CMK (cell line): Measurements from ENCODE around the gene YJEFN3.

Experiments used
- DNase-seq: peaks from one replicate; pipeline ENCODE4 v3.0.0-alpha.2; 2010; ENCODE audit warnings: low read depth

YJEFN3 gene, protein sequence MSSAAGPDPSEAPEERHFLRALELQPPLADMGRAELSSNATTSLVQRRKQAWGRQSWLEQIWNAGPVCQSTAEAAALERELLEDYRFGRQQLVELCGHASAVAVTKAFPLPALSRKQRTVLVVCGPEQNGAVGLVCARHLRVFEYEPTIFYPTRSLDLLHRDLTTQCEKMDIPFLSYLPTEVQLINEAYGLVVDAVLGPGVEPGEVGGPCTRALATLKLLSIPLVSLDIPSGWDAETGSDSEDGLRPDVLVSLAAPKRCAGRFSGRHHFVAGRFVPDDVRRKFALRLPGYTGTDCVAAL

DNA sequence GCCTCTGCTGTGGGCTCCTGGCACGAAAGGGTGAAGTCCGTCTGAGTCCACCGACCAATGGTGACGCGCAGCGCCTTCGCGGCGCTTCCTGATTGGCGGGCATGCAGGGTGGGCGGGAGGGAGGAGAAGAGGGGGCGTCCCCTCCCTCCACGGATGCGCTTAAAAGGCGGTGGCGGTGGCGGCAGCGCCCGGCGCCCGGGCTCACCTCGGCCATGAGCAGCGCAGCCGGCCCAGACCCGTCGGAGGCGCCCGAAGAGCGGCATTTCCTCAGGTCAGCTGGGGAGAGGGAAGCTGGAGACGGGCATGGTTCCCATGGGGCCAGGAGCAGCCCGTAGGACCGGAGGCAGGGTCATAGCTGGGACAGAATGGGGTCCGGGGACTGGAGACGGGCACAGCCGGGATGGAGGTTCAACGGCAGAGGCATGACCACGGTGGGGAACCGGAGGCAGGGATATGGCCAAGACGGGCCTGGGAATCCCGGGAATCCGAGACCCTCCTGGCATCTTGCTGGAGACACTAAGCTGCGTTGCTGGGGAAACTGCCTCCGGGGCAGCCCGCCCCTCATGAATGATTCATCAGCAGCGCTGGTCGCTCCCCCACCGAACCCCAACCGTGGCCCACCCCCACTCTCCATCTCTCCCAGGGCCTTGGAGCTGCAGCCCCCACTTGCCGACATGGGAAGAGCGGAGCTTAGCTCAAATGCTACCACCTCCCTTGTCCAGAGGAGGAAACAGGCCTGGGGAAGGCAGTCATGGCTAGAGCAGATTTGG is at the start of gene YJEFN3:
Gene YJEFN3, plus strand, starts transcription at position 191 of the 770 bp plus-strand sequence. Its CDS starts 22 bp downstream, at position 213.
- no peak for DNase-seq

DNA sequence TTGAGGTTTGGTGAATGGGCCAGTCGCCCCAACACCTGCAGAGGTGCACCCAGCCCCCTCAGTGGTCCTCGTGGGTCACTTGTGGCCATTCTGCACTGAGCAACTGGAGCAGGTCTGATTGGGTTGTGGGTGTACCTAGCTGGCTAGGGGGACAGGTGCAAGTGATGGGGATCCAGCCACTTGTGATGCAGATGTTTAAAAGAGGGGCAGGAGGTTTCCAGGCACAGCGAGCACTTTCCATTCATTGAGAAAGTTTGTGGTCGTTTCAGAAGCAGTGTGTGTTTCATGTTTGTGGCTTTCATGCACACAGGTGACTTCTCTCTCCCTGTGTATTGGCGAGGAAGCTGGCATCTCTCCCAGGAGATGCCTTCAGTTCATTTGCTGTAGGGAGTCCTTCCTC is 48.0 kb upstream of the YJEFN3 start:
- no peak for DNase-seq

DNA sequence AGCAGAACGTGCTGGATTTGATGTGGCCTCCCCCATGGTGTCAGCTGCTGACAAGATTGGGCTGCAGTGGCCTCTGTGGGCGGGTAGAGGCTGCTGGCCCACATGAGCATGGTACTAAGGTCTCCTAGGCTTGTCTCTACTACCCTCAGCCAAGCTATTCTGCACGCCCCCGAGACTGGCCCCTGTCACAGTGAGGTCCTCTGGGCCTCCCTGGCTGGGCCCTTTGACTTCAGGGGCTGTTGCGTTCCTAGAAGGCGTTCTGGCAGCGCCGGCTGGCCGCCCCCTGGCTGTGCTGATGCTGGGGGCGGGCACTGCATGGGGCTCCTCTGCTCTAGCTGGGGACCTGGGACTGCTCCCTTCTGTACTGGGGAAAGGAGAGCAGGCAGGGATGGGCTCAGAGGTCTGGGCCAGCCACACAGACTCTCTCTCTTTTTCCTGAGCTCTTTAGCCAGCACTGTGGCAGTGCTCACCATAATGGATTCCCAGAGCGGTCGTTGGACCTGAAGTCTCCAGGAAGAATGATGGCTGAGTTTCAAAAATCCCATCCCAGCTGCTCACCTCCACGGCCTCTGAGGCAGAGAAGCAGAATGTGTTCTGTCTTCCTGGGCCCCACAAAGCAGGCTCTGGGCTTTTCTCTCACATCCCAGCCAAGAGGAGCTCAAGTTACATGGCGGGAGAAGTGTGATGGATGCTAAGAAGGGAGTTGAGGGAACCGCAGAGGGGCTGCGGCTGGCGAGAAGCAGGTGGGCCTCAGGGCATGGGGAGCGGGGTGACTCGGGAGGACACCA is 45.7 kb upstream of the YJEFN3 start:
- DNase-seq = no peak

DNA sequence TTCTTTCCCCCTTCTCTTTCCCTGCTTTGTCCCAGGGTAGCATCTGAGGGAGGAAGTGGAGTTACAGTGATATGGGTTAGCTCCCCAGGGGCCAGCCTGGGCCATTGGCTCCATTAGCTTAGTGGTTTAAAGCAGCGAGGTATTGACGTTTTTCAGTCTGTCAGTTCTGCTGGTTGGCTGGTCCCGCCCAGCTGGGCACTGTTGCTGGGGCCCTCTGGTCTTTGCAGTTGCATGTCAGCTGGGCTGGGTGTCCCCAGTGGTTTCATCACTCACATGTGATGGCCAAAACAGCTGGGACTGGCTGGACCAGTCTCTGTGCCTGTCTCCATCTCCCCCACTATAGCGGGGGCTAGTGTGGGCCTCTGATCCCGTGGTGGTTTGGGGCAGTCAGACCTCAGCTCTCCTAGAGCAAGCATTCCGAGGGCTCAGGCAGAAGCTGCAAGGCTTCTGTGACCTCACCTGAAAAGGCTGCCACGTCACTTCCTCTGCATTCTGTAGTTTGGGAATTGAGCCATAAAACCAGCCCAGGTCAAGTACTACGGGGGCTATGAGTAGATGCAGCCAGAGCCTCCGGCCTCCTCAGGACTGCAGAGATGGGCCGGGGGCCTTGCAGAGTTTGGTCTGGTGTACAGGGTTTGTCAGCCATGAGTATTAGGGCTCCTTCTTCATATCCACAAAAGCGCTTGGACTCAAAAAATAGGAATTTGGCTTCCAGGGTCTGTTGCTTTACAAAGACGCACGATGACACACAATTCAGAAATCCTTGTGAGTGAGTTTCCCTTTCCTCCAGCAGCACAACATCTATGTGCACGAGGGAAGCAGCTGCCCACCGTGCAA is 43.3 kb upstream of the YJEFN3 start:
- no peak for DNase-seq

DNA sequence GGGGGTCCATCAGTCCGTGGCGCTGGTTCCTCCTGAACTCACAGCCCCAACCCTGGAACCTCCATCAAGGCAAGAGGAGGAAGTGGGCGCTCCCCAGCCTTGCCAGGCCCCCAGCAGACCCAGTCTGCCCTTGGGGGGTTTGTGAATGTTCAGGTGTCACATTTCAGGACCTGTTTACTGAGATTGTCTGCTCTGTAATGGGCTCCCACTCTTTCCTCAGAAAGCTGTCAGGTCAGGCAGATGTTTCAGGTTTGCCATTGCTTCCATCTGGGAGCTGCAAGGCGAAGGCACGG is 42.8 kb upstream of the YJEFN3 start:
- no peak for DNase-seq

DNA sequence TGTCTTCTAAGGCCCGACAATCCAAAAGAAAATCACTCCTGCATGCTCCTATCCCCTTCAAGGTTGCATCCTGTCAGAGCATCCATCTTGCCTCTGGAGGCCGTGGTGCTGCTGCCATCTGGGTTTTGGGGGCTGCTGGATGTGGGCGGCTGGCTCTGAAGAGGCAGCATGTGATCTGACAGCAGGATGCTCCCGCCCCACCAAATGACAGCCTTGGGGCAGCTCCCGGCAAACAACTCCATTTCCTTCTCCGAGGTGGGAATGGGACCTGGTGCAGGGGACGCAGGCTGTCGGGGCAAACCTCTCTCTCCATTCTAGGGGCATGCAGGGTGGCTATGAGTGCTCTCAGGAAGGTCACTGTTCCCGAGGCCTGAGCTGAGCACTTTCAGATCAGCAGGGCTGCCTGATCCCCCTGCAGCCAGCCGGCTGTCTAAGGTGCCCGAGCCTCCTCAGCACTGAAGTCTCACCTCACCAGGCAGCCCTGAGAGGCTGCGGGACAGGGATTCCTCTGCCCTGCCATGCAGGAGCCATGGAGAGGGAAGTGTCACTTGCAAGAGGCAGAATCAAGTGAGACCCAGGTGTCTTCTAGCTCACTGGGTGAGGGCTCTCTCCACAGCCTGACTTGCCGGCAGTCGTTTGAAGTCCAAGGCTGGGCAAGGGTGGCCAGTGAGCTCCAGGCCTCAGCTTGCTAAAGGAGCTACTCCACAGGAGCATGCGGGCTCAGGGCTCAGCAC is 42.2 kb upstream of the YJEFN3 start:
- no peak for DNase-seq

DNA sequence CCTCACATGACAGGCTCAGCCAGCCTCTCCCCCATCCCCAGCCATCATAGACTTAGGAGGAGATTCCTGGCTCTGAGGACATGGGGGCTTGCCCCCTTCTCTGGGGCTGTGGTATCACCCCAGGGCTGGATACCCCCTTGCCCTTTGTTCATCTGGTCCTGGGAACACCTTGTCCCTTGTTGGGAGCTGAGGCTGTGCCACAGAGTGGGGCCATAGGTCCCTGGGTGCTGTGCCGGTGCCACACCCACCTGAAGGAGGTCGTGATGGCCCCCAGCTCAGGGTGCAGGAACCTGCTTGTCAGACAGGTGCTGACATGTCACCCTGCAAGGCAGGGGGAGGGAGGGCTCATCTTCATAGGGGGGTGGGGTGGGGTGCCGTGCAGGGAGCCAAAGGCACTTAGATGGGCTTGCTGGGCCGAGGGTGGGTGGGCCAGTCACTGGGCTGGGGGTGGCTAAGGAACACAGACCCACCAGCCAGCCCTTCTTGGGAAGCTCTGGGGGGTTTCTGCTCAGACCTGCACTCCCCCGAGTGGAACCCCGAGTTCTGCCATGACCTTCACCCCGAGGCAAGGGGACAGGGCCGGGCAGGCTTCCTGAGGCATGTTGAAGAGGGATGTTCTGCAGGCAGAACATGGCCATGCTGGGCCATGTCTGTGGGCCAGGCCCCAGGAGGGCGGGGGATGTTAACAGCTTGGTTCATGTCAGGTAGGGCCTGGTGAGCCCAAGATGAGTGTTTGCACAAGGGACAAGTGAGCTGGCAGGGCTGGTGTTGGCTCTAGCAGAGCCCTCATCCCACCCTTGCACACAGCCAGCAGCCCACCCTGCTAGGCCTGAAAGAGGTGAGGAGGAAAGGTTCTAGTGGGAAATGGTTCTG is 41.4 kb upstream of the YJEFN3 start:
- no peak for DNase-seq

DNA sequence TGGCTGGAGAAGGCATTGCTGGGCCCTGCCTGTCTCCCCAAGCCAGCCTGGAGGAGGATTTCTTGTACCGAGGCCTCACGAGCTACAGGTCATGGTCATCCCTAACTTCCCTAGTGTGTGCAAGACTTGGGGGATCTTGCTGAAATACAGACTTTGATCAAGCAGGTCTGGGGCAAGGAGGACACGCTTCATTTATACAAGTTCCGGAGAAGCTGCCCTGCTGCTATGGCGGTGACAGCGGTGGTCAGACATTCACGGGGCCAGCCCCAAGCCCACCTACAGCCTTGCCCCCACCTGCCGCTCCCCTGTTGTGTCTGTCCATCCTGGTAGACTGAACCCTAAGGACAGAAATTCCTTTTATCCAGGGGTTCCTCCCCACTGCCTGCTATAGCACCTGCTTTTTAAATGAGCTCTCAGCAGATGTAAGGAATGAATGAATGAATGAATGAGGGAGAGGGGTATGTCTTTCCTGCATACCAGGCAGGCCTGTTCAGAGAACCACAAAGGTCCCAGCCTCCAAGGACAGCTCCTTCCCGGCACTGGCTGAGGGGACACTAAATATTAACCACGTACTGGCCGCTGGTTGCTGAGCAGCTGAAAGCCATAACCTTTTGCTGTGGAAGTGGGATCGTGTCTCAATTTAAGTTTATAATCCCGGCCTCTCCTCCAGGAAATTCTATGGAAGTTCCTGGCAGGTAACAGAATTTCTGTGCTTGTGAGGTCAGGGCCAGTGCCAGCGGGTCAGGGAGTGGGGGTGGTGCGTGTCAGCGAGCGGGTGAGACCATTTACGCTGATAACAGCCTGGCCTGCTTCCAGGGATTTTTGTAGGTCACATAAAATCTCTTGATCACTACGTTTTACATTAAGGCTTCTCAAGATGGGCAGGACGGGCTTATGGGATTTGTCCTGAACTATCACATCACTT is 40.5 kb upstream of the YJEFN3 start:
- no peak for DNase-seq

DNA sequence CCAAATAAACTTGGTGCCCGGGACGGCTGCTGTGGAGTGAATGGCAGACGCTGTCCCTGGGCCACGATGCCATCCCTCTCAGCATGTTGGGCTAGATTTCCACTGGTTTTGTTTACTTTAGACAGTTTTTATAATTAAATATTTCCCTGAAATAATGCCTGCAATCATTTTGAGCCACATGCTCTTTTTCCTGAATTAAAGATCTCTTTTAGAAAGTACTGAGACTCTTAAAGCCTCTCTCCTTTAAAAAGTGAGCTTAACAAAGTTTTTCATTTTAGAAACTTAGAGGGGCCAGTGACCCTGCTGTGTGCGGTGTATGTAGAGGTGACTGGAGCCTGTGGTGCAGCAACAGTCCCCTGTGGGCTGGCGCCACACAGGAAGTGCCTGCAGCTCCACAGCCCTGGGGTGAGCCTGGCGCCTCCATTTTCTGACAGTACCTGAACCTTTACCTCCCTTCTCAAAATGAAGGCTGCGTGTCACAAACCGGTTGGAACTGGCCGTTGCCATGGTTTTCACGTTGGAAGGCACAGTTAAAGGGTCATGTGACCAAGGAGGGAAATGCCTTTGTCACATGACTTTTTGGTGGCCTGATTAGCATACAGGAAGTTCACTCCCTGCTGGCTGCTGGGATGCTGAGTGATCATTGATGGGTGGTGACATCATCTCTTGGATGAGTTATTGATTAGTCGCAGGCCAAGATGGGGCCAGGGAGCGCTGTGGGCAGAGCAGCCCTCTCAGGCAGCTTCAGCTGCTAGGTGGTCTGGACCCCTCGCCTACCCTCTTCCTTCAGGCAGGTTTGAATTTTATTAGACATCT is 39.6 kb upstream of the YJEFN3 start:
- DNase-seq = peak; percentile 46

DNA sequence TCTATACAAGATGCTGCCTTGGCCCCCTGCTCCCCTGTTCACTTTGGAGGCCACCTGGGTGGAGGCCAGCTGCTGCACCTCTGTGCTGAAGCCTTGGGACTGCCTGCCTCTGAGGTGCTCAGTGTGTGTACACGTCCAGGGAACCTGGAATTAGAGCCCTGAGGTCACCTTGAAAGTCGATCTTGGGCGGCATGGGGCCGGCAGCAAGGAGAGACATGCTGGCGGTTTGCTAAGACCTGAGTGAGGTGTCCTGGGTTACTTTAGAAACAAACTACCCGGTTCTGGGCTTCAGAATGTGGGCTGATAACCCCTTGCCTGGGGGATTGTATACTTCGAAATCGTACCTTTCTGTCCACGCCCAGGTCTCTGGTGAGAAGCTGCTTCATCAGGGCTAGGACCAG is 38.9 kb upstream of the YJEFN3 start:
- DNase-seq = no peak

DNA sequence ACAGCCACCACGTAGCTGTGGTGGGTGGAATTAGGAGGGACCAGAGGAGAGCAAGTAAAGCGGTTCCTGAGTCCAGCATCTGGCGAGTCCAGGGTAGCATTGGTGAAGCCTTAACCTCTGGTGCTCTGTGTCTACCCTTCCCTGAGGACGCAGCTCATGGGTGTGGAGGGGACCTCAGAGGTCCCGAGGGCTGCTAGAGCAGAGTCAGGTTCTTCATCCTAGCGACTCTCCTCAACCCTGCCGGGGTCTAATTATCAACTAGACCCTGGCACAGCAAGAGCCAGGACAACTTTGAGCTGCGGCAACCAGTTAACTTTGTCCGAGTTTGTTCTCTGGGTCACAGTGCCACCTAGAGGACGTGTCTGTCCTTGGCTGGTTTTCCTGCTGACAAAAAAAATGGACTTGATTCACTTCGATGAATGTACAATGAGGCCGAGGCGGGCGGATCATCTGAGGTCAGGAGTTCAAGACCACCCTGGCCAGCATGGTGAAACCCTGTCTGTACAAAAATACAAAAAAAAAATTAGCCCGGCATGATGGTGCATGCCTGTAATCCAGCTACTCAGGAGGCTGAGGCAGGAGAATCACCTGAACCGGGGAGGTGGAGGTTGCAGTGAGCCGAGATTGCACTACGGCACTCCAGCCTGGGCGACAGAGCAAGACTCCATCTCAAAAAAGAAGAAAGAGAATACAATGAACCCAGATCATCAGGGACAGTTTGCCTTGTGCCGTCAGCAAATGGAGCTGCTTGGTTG is 38.3 kb upstream of the YJEFN3 start:
- peak; percentile 47 for DNase-seq

DNA sequence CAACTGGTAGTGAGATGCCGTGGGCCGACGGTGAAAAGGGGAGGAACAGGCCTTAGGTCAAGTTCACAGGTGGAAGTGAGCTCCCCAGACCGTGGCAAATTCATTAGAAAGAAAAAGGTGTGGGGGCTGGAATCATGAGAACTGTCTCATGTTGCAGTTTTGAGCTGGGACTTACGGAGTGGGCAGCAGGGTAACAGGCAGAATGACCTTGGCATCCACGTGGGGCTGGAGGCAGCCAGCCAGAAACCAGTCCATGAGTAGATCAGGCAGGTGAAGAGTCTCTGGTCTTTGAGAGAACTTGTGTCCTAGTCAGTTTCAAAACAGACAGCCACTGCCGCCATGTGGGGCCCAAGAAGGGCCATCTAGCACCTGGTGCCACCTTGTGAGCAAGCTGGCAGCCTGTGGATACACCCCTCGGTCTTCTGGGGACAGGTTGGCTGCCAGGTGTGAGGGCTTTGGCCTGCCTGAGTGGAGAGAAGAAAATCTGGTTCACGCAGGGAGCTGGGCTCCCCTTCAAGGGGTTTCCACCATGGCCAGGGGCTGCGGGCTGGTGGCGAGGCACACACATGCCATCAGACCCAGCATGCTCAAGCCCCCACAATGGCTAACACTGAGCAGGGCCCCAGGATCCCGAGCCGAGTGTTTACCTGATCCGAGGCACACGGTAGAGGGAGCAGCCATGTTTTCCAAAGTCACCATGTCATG is 37.2 kb upstream of the YJEFN3 start:
- DNase-seq = no peak

DNA sequence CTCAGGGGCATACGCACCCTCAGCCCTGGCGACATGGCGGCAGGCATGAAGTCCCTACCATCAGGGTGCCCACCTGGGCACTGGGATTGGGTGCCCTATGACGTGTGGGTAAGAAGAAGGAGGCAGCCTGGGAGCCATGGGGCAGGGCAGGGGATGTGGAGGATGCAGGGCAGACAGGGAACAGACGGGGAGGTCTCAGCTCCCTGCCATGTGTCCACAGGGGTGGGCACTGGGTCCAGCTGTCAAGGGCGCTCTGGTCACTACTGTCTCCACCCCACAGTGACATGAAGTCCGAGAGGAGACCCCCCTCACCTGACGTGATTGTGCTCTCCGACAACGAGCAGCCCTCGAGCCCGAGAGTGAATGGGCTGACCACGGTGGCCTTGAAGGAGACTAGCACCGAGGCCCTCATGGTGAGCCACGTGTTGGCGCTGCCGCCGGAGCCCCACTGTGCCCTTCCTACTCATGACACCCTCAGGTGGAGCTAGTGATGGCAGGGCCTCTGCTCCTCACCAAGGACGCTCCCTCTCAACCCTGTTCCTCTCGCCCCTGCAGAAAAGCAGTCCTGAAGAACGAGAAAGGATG is 36.6 kb upstream of the YJEFN3 start:
- DNase-seq = no peak

DNA sequence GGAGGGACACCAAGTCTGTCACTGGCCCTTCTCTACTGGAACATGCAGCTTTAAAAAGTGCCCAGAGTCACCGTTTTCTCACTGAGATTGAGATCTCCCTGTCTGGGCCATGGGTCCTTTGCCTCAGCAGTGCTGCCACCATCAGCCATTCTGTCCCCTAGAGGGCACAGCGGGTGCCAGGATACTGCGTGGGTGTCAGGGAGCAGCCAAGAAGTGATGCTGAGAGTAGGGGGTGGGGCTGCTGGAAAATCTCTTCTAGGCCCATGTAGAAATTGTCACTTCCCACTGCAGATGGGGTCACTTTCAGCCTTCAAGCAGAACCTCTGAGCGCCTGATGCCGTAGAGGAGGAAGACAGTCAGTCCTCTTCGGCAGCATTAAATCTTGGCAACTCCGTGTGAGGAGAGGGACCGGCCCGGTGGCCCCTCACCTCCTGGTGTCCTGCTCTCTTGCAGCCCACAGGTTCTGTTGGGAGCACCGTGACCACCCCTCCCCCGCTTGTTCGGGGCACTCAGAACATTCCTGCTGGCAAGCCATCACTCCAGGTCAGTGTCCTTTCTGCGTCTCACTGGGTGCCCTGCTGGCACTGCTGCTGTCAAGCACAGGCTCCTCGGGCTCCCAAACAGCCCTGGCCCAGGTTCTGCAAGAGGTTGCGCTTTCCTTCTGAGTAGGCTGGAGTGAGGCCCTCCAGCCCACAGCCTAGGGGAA is 34.7 kb upstream of the YJEFN3 start:
- no peak for DNase-seq

DNA sequence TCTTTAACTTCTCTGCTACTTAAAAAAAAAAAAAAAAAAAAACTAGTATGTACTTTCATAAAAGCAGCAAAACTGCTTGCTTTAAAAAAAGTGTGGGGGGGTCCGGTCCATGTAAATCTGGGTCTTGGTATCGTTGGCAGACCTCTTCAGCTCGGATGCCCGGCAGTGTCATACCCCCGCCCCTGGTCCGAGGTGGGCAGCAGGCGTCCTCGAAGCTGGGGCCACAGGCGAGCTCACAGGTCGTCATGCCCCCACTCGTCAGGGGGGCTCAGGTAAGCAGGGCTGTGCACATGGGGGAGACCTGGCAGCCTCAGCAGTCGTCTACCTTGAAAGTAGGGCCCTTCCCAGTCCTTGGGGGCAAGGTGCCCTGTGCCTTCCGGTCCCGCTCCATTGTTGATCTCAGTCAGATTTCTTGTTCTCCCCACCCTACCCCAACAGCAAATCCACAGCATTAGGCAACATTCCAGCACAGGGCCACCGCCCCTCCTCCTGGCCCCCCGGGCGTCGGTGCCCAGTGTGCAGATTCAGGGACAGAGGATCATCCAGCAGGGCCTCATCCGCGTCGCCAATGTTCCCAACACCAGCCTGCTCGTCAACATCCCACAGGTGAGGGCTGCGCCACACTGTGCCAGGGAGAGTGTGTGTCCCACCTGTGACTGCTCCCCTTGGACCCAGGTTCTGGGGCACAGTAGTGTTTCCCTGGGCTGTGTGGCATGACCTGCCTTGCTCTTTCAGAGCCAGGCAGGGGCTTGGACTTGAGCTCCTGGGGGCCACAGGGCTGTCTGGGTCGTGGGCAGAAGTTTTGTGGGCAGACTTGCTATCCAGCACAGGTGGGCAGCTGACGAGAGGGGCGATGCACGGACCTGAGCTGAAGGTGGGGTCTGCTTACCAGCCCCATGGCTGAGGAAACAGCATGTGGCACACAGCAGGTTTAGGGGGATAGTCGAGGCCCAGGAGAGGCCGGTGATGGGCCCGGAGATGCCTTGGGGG is 32.8 kb upstream of the YJEFN3 start:
- no peak for DNase-seq
